ENCODE measurements around the gene MTARC2. TPM values are rescaled to one million over a fixed set of nuclear protein-coding genes. Genes with fewer than 3 reads are reported as not detected.
A peak's percentile ranks its signal among the peaks of the same experiment; 100 is the strongest.

The MTARC2 gene
- total and polyA plus RNA-seq, 2 of the 4 experiments (the other 2 are of a cell fraction), result 0.36 to 2.6 TPM

- 0 out of 2 replicates have a peak, but pooled peaks have one; percentile 64 for TF ChIP-seq ELK1 (IDR thresholded peaks at IDR 0.05; ENCODE audit: borderline replicate concordance, low read depth, low read length)
Measured at GRCh38 chr1:220733086-220733601, 15.0 kb upstream of the MTARC2 start (continued).

GRCh38 chr1:220734571-220735326, 13.4 kb upstream of the MTARC2 start:
- Histone ChIP-seq H2AK9ac (replicated peaks; ENCODE audit: low read depth, low read length, poor library complexity) (peak overlapping the region; percentile 57), H3K27me3 (ENCODE audit: control insufficient read depth, insufficient read depth, low read length) (no peaks in the 10 kb centered on the region), H3K18ac (ENCODE audit: low read depth, low read length) (peak overlapping the region; percentile 65; the same call in 1 of the 2 replicates), H4K8ac (ENCODE audit: low read depth in 2 of 2, low read length in 2 of 2) (peak overlapping the region in 1 of 2 experiments; percentile 72; a peak in 2 of 4 replicates), H2BK120ac (ENCODE audit: low read depth, low read length) (peak overlapping the region; percentile 73), H2BK20ac (ENCODE audit: low read depth, low read length) (peak overlapping the region; percentile 80), H3K9me3 (ENCODE audit: control insufficient read depth, insufficient read depth, low read length) (no peaks in the 10 kb centered on the region), H3K4ac (ENCODE audit: low read depth, low read length) (peak overlapping the region; percentile 56), H2BK5ac (ENCODE audit: low read depth, low read length, poor library complexity, severe bottlenecking) (peak overlapping the region; percentile 4), H4K91ac (ENCODE audit: insufficient read depth, low read depth, low read length) (peak overlapping the region; percentile 4), H3K27ac (ENCODE audit: insufficient read depth, low read length) (no peak overlapping the region), H3K23ac (ENCODE audit: low read depth, low read length) (no peak overlapping the region), H2AFZ (replicated peaks; ENCODE audit: low read length, poor library complexity) (peak overlapping the region; percentile 78), H3K4me3 (ENCODE audit: insufficient read depth, low read depth, low read length) (no peak overlapping the region), H3K56ac (ENCODE audit: extremely low read depth, insufficient read depth, low read length) (no peak overlapping the region), H3K4me2 (ENCODE audit: low read depth, low read length) (no peak overlapping the region), H3K36me3 (ENCODE audit: control insufficient read depth, insufficient read depth, low read length) (no peaks in the 10 kb centered on the region), H4K5ac (ENCODE audit: low read depth, low read length) (no peak overlapping the region), H3K4me1 (ENCODE audit: control insufficient read depth, insufficient read depth, low read length) (peaks cover 5% of the 10 kb centered on the region), H2AK5ac (ENCODE audit: low read depth, low read length) (peak overlapping the region; percentile 64), H3K9me1 (ENCODE audit: insufficient read depth, low read length) (peaks cover 4% of the 10 kb centered on the region), H3K9ac (ENCODE audit: low read depth, low read length) (no peak overlapping the region), H3K14ac (replicated peaks; ENCODE audit: low read depth, low read length) (no peak overlapping the region), H4K20me1 (ENCODE audit: insufficient read depth, low read length) (no peaks in the 10 kb centered on the region), H2BK15ac (ENCODE audit: low read depth, low read length) (peak overlapping the region; percentile 77; the same call in 1 of the 3 replicates), H3K79me1 (ENCODE audit: low read depth in 1 of 2, low read length in 2 of 2) (no peaks in the 10 kb centered on the region)
- intact Hi-C loops (cut with micrococcal nuclease), result no loop called here
- in situ Hi-C loops (cut with MboI; ENCODE audit: low sequenced_read_pairs), result no loop called here
- ATAC-seq (ENCODE audit: low read depth) (peak; percentile 88), DNase-seq (peak; percentile 81)
- 96% methylated on average over 8 of the region's 11 CpGs; no CpG with 5 or more reads in 1 of the 2 experiments for WGBS, 2 experiments (ENCODE audit: extremely low coverage in 2 of 2, insufficient read length in 1 of 2)
- dilution Hi-C loops (cut with HindIII; ENCODE audit: low sequenced_read_pairs, unreplicated experiment), result no loop called here
- ChIA-PET POLR2A (ENCODE audit: unreplicated experiment) (interaction anchor here (1.0 kb wide), 1 partner anchor 13 kb away, joined by 4 read pairs; the partner anchor contains the start of gene MTARC2), CTCF (interaction anchor here (1.4 to 1.8 kb wide), 3 partner anchors 13 to 32 kb away, joined by 5 to 9 read pairs (median 8); partner anchors contain the start of gene MTARC2)
- BruUV-seq (replicated peaks), result no TSS peak
- TF ChIP-seq BHLHE40 (IDR thresholded peaks at IDR 0.05; ENCODE audit: low read depth, low read length) (no peak), RCOR1 (IDR thresholded peaks at IDR 0.05; ENCODE audit: insufficient replicate concordance, low read length) (no peak), FOS (IDR thresholded peaks at IDR 0.05; ENCODE audit: low read depth, low read length) (no peak), MXI1 (IDR thresholded peaks at IDR 0.05; ENCODE audit: borderline replicate concordance, low read depth, low read length) (no peak), CHD1 (IDR thresholded peaks at IDR 0.05; ENCODE audit: low read depth, low read length) (no peak), RFX5 (IDR thresholded peaks at IDR 0.05; ENCODE audit: low read depth, low read length) (no peak), MAZ (IDR thresholded peaks at IDR 0.05; ENCODE audit: borderline replicate concordance, low read depth, low read length) (no peak), RAD21 (IDR thresholded peaks at IDR 0.05; ENCODE audit: low read length) (no peak), MAFK (IDR thresholded peaks at IDR 0.05; ENCODE audit: low read depth, low read length) (no peak), ELK1 (IDR thresholded peaks at IDR 0.05; ENCODE audit: borderline replicate concordance, low read depth, low read length) (no peak), USF2 (IDR thresholded peaks at IDR 0.05; ENCODE audit: low read depth, low read length) (no peak)
